ENCODE measurements around the gene PIANP.

Gene PIANP

GRCh38 chr12:6676962-6677361 is 23.7 kb downstream of the PIANP start:
- Histone ChIP-seq H2BK5ac (ENCODE audit: low read depth, low read length, poor library complexity) (no peak overlapping the region), H3K4me2 (ENCODE audit: low read length) (no peak overlapping the region), H4K12ac (ENCODE audit: low read depth, low read length) (no peak overlapping the region), H3K27me3 (ENCODE audit: insufficient read depth, low read length) (no peaks in the 10 kb centered on the region), H4K91ac (ENCODE audit: low read depth, low read length) (no peak overlapping the region), H3K9me3 (ENCODE audit: insufficient read depth, low read depth, low read length) (peaks cover 1% of the 10 kb centered on the region), H3K4ac (ENCODE audit: low read depth, low read length) (no peak overlapping the region), H3K4me1 (ENCODE audit: control insufficient read depth in 1 of 2, insufficient read depth in 2 of 2, low read length in 2 of 2) (no peaks in the 10 kb centered on the region), H4K8ac (ENCODE audit: low read depth, low read length) (no peak overlapping the region), H3K23ac (ENCODE audit: low read length) (no peak overlapping the region), H3K9ac (ENCODE audit: low read length) (no peak overlapping the region), H3K18ac (ENCODE audit: low read length) (no peak overlapping the region), H2AFZ (ENCODE audit: insufficient read depth, low read length, poor library complexity) (no peak overlapping the region), H2BK120ac (ENCODE audit: insufficient read depth, low read length, poor library complexity) (no peak overlapping the region), H3K4me3 (ENCODE audit: low read depth, low read length) (no peak overlapping the region), H2BK12ac (ENCODE audit: low read length) (no peak overlapping the region), H3K79me2 (ENCODE audit: control insufficient read depth, insufficient read depth, low read length, poor library complexity) (no peaks in the 10 kb centered on the region), H3K79me1 (ENCODE audit: low read length) (no peaks in the 10 kb centered on the region), H3K14ac (ENCODE audit: low read length) (no peak overlapping the region), H3K36me3 (ENCODE audit: control insufficient read depth in 1 of 2, insufficient read depth in 2 of 2, low read length in 2 of 2) (peaks cover 30 to 63% of the 10 kb centered on the region in 2 experiments), H3K27ac (ENCODE audit: low read depth, low read length) (no peak overlapping the region), H2AK5ac (ENCODE audit: low read length) (no peak overlapping the region)
- WGBS (ENCODE audit: extremely low coverage, insufficient coverage, insufficient read length) = no CpG with 5 or more reads among the region's 5 CpGs
- DNase-seq = no peak

- no peak overlapping the region for H4K8ac ChIP-seq (ENCODE audit: low read depth, low read length)
- H3K79me1 ChIP-seq (ENCODE audit: low read length) = no peaks in the 10 kb centered on the region
- WGBS (ENCODE audit: extremely low coverage, insufficient coverage, insufficient read length) = no CpG with 5 or more reads among the region's 18 CpGs
- no peak overlapping the region for H3K14ac ChIP-seq (ENCODE audit: low read length)
- no peak overlapping the region for H3K23ac ChIP-seq (ENCODE audit: low read length)
- H4K91ac ChIP-seq (ENCODE audit: low read depth, low read length) = no peak overlapping the region
- no peak overlapping the region for H3K18ac ChIP-seq (ENCODE audit: low read length)
- H3K79me2 ChIP-seq (ENCODE audit: control insufficient read depth, insufficient read depth, low read length, poor library complexity) = no peaks in the 10 kb centered on the region
- no peak overlapping the region for H3K4me3 ChIP-seq (ENCODE audit: low read depth, low read length)
- H3K36me3 ChIP-seq (ENCODE audit: control insufficient read depth in 1 of 2, insufficient read depth in 2 of 2, low read length in 2 of 2) = peaks cover 44 to 78% of the 10 kb centered on the region in 2 experiments
- no peak overlapping the region for H4K12ac ChIP-seq (ENCODE audit: low read depth, low read length)
- peaks cover 1% of the 10 kb centered on the region for H3K9me3 ChIP-seq (ENCODE audit: insufficient read depth, low read depth, low read length)
- no peak overlapping the region for H2BK120ac ChIP-seq (ENCODE audit: insufficient read depth, low read length, poor library complexity)
- no peak overlapping the region for H2AFZ ChIP-seq (ENCODE audit: insufficient read depth, low read length, poor library complexity)
- no peak overlapping the region for H2BK12ac ChIP-seq (ENCODE audit: low read length)
- no peak overlapping the region for H2AK5ac ChIP-seq (ENCODE audit: low read length)
- no peak for DNase-seq
- H3K27me3 ChIP-seq (ENCODE audit: insufficient read depth, low read length) = no peaks in the 10 kb centered on the region
- no peak overlapping the region for H2BK5ac ChIP-seq (ENCODE audit: low read depth, low read length, poor library complexity)
- no peak overlapping the region for H3K9ac ChIP-seq (ENCODE audit: low read length)
- H3K27ac ChIP-seq (ENCODE audit: low read depth, low read length) = no peak overlapping the region
- H3K4me2 ChIP-seq (ENCODE audit: low read length) = no peak overlapping the region
- no peak overlapping the region for H3K4ac ChIP-seq (ENCODE audit: low read depth, low read length)
- no peaks in the 10 kb centered on the region for H3K4me1 ChIP-seq (ENCODE audit: control insufficient read depth in 1 of 2, insufficient read depth in 2 of 2, low read length in 2 of 2)
Observed at GRCh38 chr12:6672143-6672542, 28.5 kb downstream of the PIANP start.

GRCh38 chr12:6667559-6668210 is 32.9 kb downstream of the PIANP start:
- Histone ChIP-seq H2BK12ac (ENCODE audit: low read length) (no peak overlapping the region), H3K4ac (ENCODE audit: low read depth, low read length) (no peak overlapping the region), H4K8ac (ENCODE audit: low read depth, low read length) (no peak overlapping the region), H2AK5ac (ENCODE audit: low read length) (no peak overlapping the region), H2BK5ac (ENCODE audit: low read depth, low read length, poor library complexity) (no peak overlapping the region), H4K12ac (ENCODE audit: low read depth, low read length) (no peak overlapping the region), H3K4me2 (ENCODE audit: low read length) (no peak overlapping the region), H3K27me3 (ENCODE audit: insufficient read depth, low read length) (no peaks in the 10 kb centered on the region), H2BK120ac (ENCODE audit: insufficient read depth, low read length, poor library complexity) (no peak overlapping the region), H2AFZ (ENCODE audit: insufficient read depth, low read length, poor library complexity) (no peak overlapping the region), H3K79me2 (ENCODE audit: control insufficient read depth, insufficient read depth, low read length, poor library complexity) (peaks cover 2% of the 10 kb centered on the region), H3K27ac (ENCODE audit: low read depth, low read length) (no peak overlapping the region), H3K14ac (ENCODE audit: low read length) (no peak overlapping the region), H3K9me3 (ENCODE audit: insufficient read depth, low read depth, low read length) (no peaks in the 10 kb centered on the region), H3K36me3 (ENCODE audit: control insufficient read depth in 1 of 2, insufficient read depth in 2 of 2, low read length in 2 of 2) (peaks cover 37 to 54% of the 10 kb centered on the region in 2 experiments), H3K9ac (ENCODE audit: low read length) (no peak overlapping the region), H3K23ac (ENCODE audit: low read length) (no peak overlapping the region), H3K4me1 (ENCODE audit: control insufficient read depth in 1 of 2, insufficient read depth in 2 of 2, low read length in 2 of 2) (no peaks in the 10 kb centered on the region), H4K91ac (ENCODE audit: low read depth, low read length) (no peak overlapping the region), H3K4me3 (ENCODE audit: low read depth, low read length) (no peak overlapping the region), H3K18ac (ENCODE audit: low read length) (no peak overlapping the region), H3K79me1 (ENCODE audit: low read length) (peaks cover 2% of the 10 kb centered on the region)
- 100% methylated on average over 1 of the region's 8 CpGs for WGBS (ENCODE audit: extremely low coverage, insufficient coverage, insufficient read length)
- peak in 1 of 2 donors; percentile 38 for DNase-seq

GRCh38 chr12:6666211-6666610 is 34.4 kb downstream of the PIANP start:
- no peak overlapping the region for H3K4ac ChIP-seq (ENCODE audit: low read depth, low read length)
- H3K4me2 ChIP-seq (ENCODE audit: low read length) = no peak overlapping the region
- H3K27me3 ChIP-seq (ENCODE audit: insufficient read depth, low read length) = no peaks in the 10 kb centered on the region
- no peak overlapping the region for H4K91ac ChIP-seq (ENCODE audit: low read depth, low read length)
- no peaks in the 10 kb centered on the region for H3K4me1 ChIP-seq (ENCODE audit: control insufficient read depth in 1 of 2, insufficient read depth in 2 of 2, low read length in 2 of 2)
- no peak overlapping the region for H2AK5ac ChIP-seq (ENCODE audit: low read length)
- H3K79me1 ChIP-seq (ENCODE audit: low read length) = peaks cover 5% of the 10 kb centered on the region
- WGBS (ENCODE audit: extremely low coverage, insufficient coverage, insufficient read length) = no CpG with 5 or more reads among the region's 2 CpGs
- DNase-seq = no peak
- no peak overlapping the region for H2AFZ ChIP-seq (ENCODE audit: insufficient read depth, low read length, poor library complexity)
- no peak overlapping the region for H3K27ac ChIP-seq (ENCODE audit: low read depth, low read length)
- no peaks in the 10 kb centered on the region for H3K9me3 ChIP-seq (ENCODE audit: insufficient read depth, low read depth, low read length)
- H3K4me3 ChIP-seq (ENCODE audit: low read depth, low read length) = no peak overlapping the region
- H2BK12ac ChIP-seq (ENCODE audit: low read length) = no peak overlapping the region
- peaks cover 3% of the 10 kb centered on the region for H3K79me2 ChIP-seq (ENCODE audit: control insufficient read depth, insufficient read depth, low read length, poor library complexity)
- no peak overlapping the region for H3K14ac ChIP-seq (ENCODE audit: low read length)
- no peak overlapping the region for H4K8ac ChIP-seq (ENCODE audit: low read depth, low read length)
- H2BK5ac ChIP-seq (ENCODE audit: low read depth, low read length, poor library complexity) = no peak overlapping the region
- no peak overlapping the region for H3K23ac ChIP-seq (ENCODE audit: low read length)
- H4K12ac ChIP-seq (ENCODE audit: low read depth, low read length) = no peak overlapping the region
- H2BK120ac ChIP-seq (ENCODE audit: insufficient read depth, low read length, poor library complexity) = no peak overlapping the region
- H3K9ac ChIP-seq (ENCODE audit: low read length) = no peak overlapping the region
- H3K36me3 ChIP-seq (ENCODE audit: control insufficient read depth in 1 of 2, insufficient read depth in 2 of 2, low read length in 2 of 2) = peaks cover 25 to 40% of the 10 kb centered on the region in 2 experiments
- H3K18ac ChIP-seq (ENCODE audit: low read length) = no peak overlapping the region
